Measurements from ENCODE around the gene TGFB2. TPM values are rescaled to one million over a fixed set of nuclear protein-coding genes. Genes with fewer than 3 reads are reported as not detected.

The TGFB2 gene
- polyA plus RNA-seq, 1 donor (not counting 4 experiments of a cell fraction or from before 2014, with no cell fraction given), result 21.5 TPM

DNA sequence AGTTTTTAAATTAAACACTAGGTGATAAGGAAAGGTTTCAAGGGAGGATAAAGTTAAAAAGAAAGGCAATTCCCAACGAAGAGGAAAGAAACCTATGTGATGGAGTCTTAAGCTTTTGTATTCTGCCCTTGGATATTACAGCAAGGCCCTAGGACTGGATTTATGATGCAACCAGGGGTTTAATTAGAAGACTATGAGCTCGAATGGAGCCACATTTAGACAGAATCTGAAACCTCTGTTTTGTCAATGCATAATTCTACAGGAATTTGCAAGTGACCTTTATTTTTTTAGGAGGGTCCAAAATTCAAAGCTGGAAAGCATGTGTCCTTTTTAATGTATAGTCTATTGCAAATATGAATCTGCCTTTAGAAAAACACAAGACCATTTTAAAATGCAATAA, 37.9 kb downstream of the TGFB2 start:
- no peak overlapping the region for H3K27ac ChIP-seq (ENCODE audit: control insufficient read depth, insufficient read depth, low read length)
- no peak overlapping the region for H3K4me2 ChIP-seq (ENCODE audit: control insufficient read depth, extremely low read depth, insufficient read depth, low read depth, low read length)
- DNase-seq (ENCODE audit: low read depth, low spot score) (no peak), FAIRE-seq (no peak)
- H3K27me3 ChIP-seq (ENCODE audit: control insufficient read depth, extremely low read depth, insufficient read depth, low read length), result no peaks in the 10 kb centered on the region
- H3K4me3 ChIP-seq (ENCODE audit: control insufficient read depth in 2 of 3, extremely low read depth in 1 of 3, insufficient read depth in 2 of 3, low read depth in 1 of 3, low read length in 3 of 3), result no peak overlapping the region
- H3K9ac ChIP-seq (ENCODE audit: control insufficient read depth, extremely low read depth, insufficient read depth, low read length), result no peak overlapping the region
- peaks cover 50% of the 10 kb centered on the region for H3K79me2 ChIP-seq (ENCODE audit: control insufficient read depth, insufficient read depth, low read length)
- H3K4me1 ChIP-seq (ENCODE audit: control insufficient read depth, extremely low read depth, insufficient read depth, low read length), result peaks cover 14% of the 10 kb centered on the region
- H2AFZ ChIP-seq (ENCODE audit: control insufficient read depth, low read length), result no peak overlapping the region
- TF ChIP-seq EZH2 (IDR thresholded peaks at IDR 0.05; ENCODE audit: low read length), result no peak
- TF ChIP-seq, protein P1, sequence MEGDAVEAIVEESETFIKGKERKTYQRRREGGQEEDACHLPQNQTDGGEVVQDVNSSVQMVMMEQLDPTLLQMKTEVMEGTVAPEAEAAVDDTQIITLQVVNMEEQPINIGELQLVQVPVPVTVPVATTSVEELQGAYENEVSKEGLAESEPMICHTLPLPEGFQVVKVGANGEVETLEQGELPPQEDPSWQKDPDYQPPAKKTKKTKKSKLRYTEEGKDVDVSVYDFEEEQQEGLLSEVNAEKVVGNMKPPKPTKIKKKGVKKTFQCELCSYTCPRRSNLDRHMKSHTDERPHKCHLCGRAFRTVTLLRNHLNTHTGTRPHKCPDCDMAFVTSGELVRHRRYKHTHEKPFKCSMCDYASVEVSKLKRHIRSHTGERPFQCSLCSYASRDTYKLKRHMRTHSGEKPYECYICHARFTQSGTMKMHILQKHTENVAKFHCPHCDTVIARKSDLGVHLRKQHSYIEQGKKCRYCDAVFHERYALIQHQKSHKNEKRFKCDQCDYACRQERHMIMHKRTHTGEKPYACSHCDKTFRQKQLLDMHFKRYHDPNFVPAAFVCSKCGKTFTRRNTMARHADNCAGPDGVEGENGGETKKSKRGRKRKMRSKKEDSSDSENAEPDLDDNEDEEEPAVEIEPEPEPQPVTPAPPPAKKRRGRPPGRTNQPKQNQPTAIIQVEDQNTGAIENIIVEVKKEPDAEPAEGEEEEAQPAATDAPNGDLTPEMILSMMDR (optimal IDR thresholded peaks at IDR 0.05 in 1 of 3, IDR thresholded peaks at IDR 0.05 in 1 of 3, conservative IDR thresholded peaks at IDR 0.05 in 1 of 3; ENCODE audit: extremely low read depth in 1 of 3, insufficient read depth in 2 of 3, low read length in 3 of 3), result no peak
- H4K20me1 ChIP-seq (ENCODE audit: control insufficient read depth, extremely low read depth, insufficient read depth, low read length), result no peaks in the 10 kb centered on the region
- no peaks in the 10 kb centered on the region for H3K9me3 ChIP-seq (ENCODE audit: control insufficient read depth, low read depth, low read length)
- H3K36me3 ChIP-seq (ENCODE audit: control insufficient read depth in 2 of 2, extremely low read depth in 1 of 2, insufficient read depth in 2 of 2, low read length in 2 of 2), result peaks cover 0 to 1% of the 10 kb centered on the region in 2 experiments
- dilution Hi-C loops (cut with MboI; ENCODE audit: extremely low pct_ligation_motif_present, low sequenced_read_pairs), result no loop called here
- H3K9me1 ChIP-seq (ENCODE audit: control insufficient read depth, extremely low read depth, insufficient read depth, low read length), result peaks cover 2% of the 10 kb centered on the region

DNA sequence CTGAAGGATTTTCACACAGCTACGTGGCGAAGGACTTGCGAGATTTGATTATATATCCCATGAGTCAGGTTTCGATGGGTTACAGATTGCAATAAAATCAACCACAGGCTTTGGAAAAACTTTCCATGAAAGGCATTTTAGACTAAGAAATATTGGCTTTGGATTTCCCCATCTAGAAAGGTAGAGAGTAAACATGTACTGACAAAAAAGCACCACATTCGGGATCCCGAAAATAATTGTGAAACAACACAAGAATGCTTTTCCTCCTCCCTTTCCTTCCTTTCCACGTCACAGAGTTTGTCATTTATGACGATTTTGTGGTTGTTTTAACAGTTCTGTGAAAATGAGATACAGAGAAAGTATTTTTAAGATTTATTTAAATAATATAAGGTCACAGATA, 38.5 kb downstream of the TGFB2 start:
- DNase-seq (ENCODE audit: low read depth, low spot score), result no peak
- H4K20me1 ChIP-seq (ENCODE audit: control insufficient read depth, extremely low read depth, insufficient read depth, low read length), result no peaks in the 10 kb centered on the region

More for the DNA sequence above, 38.5 kb downstream of the TGFB2 start:
- Histone ChIP-seq H3K9me1 (ENCODE audit: control insufficient read depth, extremely low read depth, insufficient read depth, low read length) (peaks cover 2% of the 10 kb centered on the region), H3K27ac (ENCODE audit: control insufficient read depth, insufficient read depth, low read length) (no peak overlapping the region), H3K9ac (ENCODE audit: control insufficient read depth, extremely low read depth, insufficient read depth, low read length) (no peak overlapping the region), H3K36me3 (ENCODE audit: control insufficient read depth in 2 of 2, extremely low read depth in 1 of 2, insufficient read depth in 2 of 2, low read length in 2 of 2) (peaks cover 0 to 2% of the 10 kb centered on the region in 2 experiments), H3K79me2 (ENCODE audit: control insufficient read depth, insufficient read depth, low read length) (peaks cover 50% of the 10 kb centered on the region), H3K4me2 (ENCODE audit: control insufficient read depth, extremely low read depth, insufficient read depth, low read depth, low read length) (no peak overlapping the region), H3K9me3 (ENCODE audit: control insufficient read depth, low read depth, low read length) (no peaks in the 10 kb centered on the region), H3K27me3 (ENCODE audit: control insufficient read depth, extremely low read depth, insufficient read depth, low read length) (no peaks in the 10 kb centered on the region), H2AFZ (ENCODE audit: control insufficient read depth, low read length) (no peak overlapping the region), H3K4me3 (ENCODE audit: control insufficient read depth in 2 of 3, extremely low read depth in 1 of 3, insufficient read depth in 2 of 3, low read depth in 1 of 3, low read length in 3 of 3) (no peak overlapping the region), H3K4me1 (ENCODE audit: control insufficient read depth, extremely low read depth, insufficient read depth, low read length) (peaks cover 14% of the 10 kb centered on the region)
- dilution Hi-C loops (cut with MboI; ENCODE audit: extremely low pct_ligation_motif_present, low sequenced_read_pairs), result no loop called here
- TF ChIP-seq, protein P1 (optimal IDR thresholded peaks at IDR 0.05 in 1 of 3, IDR thresholded peaks at IDR 0.05 in 1 of 3, conservative IDR thresholded peaks at IDR 0.05 in 1 of 3; ENCODE audit: extremely low read depth in 1 of 3, insufficient read depth in 2 of 3, low read length in 3 of 3), result no peak
- TF ChIP-seq EZH2 (IDR thresholded peaks at IDR 0.05; ENCODE audit: low read length), result no peak
- FAIRE-seq, result no peak

Measured in keratinocyte (primary cell).